ENCODE measurements around the gene MED31.

GRCh38 chr17:6623941-6624340 is 27.5 kb downstream of the MED31 start:
- TF ChIP-seq EZH2 (IDR thresholded peaks at IDR 0.05; ENCODE audit: borderline replicate concordance, insufficient read depth, low read length, poor library complexity, severe bottlenecking), result no peak
- TF ChIP-seq CTCF (IDR thresholded peaks at IDR 0.05; ENCODE audit: poor library complexity, severe bottlenecking), result no peak
- no peak for TF ChIP-seq RAD21 (conservative IDR thresholded peaks at IDR 0.05)
- no peak for TF ChIP-seq REST (IDR thresholded peaks at IDR 0.05; ENCODE audit: borderline replicate concordance)
- TF ChIP-seq MXI1 (conservative IDR thresholded peaks at IDR 0.05; ENCODE audit: poor library complexity, severe bottlenecking), result no peak
- TF ChIP-seq TAF1 (IDR thresholded peaks at IDR 0.05; ENCODE audit: low read depth), result no peak
- TF ChIP-seq EP300 (conservative IDR thresholded peaks at IDR 0.05; ENCODE audit: poor library complexity, severe bottlenecking), result no peak
- TF ChIP-seq SMC3 (conservative IDR thresholded peaks at IDR 0.05; ENCODE audit: poor library complexity), result no peak

Data from neural cell (in vitro differentiated cells).